Measurements from ENCODE around the gene TRHDE.

DNA sequence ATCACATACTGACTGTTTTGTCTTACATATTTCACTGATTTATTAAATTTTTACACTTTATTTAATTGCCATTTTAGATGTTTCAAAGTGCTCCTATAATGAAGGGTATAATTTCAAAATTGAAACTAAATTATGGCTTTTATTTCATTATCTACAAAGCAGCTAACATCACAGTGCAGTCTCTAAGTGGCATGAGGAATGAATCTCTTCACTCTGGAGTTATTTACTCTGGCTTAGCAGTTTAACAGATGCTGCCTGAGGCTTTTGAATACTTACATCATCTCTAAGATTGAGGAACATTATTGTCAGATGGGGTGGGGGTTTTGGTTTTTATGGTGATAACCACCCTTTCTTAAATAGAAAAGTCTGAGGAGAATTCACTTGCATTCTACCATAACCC, 386.4 kb downstream of the TRHDE start:
- no peak for TF ChIP-seq POLR2A (IDR thresholded peaks at IDR 0.05; ENCODE audit: low read depth, low read length)
- TF ChIP-seq POLR2AphosphoS5 (IDR thresholded peaks at IDR 0.05; ENCODE audit: low read depth, low read length), result no peak
- no peak for TF ChIP-seq TAF1 (IDR thresholded peaks at IDR 0.05; ENCODE audit: borderline replicate concordance, low read depth, low read length)

All from GM12892 (cell line).